GM12873 (cell line): ENCODE data around the gene POTEF.

Experiments used
- TF ChIP-seq, protein P1 (sequence below): IDR thresholded peaks from 2 replicates; pipeline ENCODE4 v1.5.1; 2012; ENCODE audit warnings: low read depth, mild to moderate bottlenecking, moderate library complexity, low read length, control low read depth; ENCODE audit not compliant: insufficient read depth; ENCODE audit errors: missing control alignments

The POTEF gene

DNA sequence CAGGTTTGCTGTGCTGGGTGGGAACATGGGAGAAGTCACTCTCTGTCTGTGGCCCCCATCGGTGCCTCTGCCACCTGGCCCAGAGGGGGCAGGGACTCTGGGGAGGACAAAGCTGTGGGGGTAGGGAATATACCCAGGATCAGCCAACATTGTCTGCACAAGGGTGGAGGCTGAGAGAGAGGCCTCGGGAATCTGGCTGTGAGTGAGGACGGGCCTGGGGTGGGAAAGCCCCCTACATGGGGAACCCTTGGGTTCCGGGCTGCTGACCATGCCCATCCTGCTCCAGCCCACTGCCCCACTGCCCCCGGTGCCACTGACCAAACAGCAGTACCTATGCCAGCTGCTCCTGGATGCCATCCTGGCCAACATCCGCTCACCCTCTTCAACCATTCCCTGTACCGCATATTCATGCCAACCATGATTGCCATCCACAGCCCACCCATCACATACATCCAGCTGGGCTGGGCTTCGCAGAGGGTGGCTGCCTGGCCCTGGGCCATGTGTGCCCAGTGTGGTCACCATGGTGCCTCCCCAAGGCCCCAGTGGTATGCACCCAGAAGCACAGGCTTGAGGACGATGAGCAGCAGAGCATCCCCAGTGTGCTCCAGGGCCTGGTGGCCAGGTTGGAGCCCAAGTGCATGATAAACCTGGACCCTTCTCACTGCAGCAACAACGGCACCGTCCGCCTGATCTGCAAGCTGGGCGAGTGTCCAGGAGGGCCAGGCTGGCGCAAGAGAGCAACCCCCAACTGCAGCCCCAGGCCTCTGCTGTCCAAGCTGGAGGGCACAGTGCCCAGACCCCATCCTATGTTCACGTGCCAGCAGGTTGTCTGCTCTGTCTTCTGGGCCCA, 6.9 kb upstream of the POTEF start:
- TF ChIP-seq, protein P1, sequence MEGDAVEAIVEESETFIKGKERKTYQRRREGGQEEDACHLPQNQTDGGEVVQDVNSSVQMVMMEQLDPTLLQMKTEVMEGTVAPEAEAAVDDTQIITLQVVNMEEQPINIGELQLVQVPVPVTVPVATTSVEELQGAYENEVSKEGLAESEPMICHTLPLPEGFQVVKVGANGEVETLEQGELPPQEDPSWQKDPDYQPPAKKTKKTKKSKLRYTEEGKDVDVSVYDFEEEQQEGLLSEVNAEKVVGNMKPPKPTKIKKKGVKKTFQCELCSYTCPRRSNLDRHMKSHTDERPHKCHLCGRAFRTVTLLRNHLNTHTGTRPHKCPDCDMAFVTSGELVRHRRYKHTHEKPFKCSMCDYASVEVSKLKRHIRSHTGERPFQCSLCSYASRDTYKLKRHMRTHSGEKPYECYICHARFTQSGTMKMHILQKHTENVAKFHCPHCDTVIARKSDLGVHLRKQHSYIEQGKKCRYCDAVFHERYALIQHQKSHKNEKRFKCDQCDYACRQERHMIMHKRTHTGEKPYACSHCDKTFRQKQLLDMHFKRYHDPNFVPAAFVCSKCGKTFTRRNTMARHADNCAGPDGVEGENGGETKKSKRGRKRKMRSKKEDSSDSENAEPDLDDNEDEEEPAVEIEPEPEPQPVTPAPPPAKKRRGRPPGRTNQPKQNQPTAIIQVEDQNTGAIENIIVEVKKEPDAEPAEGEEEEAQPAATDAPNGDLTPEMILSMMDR = no peak

DNA sequence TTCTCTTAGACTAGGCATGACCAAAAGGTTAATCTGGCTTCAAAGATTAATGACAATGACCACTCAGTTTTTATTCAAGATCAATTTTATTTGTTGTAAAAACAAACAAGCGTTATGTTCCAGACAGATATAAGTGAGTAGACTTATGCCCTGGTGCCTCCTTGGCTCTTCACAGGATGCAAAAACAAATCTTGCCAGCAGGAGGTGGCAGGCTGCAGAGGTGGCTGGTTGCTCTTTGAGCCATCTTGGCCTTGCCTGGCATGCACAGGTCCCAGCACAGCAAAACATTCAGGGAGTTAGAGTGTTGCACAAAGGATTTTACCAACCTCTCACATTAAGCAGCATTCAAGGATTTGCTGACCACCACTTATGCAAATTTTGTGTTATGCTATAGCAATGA, 103.1 kb downstream of the POTEF start:
- TF ChIP-seq, protein P1 = peak; percentile 29
